ENCODE results near the gene SPTBN1.

The SPTBN1 gene

DNA sequence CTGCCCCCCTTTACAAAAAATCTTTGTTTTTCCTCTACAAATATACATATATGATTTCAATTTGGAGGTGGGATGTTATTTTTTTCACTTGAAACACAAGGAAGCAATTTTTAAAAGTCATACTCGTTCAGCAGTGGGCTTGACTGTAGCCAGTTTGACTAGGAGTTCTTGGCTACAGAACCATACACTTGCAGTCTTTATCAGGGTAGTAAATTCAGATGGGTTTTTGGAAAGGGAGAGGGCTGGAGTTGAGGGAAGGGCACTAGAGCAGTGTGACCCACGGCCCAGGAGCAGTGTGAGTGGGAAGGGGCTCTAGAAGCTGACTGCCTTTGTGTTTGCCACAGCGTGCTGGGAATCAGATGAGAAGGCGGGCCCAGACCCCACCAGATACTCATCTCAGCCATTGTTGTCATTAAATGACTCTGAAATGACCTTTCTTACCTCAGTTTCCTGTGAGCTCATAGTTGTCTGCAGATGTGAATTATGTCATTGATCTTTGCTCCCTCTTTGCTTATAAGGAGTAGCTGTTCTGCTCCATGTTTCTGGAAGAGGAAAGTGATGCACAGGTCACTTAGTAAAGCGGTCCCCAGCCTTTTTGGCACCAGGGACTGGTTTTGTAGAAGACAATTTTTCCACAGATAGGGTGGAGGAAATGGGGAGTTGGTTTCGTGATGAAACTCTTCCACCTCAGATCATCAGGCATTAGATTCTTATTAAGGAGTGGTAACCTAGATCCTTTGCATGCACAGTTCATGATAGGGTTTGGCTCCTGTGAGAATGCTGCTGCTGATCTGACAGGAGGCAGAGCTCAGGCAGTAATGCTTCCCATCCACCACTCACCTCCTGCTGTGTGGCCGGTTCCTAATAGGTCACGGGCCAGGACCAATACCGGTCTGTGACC is 116.8 kb downstream of the SPTBN1 start:
- DNase-seq (ENCODE audit: insufficient read length, low spot score) (no peak), FAIRE-seq (peak; percentile 52)
- no peak for TF ChIP-seq POLR2A (IDR thresholded peaks at IDR 0.05; ENCODE audit: low read depth, low read length)

DNA sequence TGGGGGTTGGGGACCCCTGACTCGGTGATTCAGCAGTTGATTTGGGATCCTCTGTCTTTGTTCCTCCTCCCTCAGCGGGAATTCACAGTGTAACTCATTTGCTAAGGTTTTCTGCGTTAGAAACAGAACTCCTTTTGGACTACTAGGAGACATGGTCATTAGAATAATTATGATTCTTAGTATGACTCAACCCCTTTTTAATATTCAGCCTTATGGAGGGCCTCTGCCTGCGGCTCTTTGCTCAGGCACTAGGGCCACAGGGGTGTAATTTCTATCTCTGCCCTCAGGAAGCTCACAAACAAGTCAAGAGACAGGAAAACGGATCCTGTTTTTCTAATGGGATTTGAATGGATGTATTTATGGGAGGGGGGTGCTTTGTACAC is 117.4 kb downstream of the SPTBN1 start:
- FAIRE-seq, result no peak
- no peak for TF ChIP-seq POLR2A (IDR thresholded peaks at IDR 0.05; ENCODE audit: low read depth, low read length)
- DNase-seq (ENCODE audit: insufficient read length, low spot score), result no peak

DNA sequence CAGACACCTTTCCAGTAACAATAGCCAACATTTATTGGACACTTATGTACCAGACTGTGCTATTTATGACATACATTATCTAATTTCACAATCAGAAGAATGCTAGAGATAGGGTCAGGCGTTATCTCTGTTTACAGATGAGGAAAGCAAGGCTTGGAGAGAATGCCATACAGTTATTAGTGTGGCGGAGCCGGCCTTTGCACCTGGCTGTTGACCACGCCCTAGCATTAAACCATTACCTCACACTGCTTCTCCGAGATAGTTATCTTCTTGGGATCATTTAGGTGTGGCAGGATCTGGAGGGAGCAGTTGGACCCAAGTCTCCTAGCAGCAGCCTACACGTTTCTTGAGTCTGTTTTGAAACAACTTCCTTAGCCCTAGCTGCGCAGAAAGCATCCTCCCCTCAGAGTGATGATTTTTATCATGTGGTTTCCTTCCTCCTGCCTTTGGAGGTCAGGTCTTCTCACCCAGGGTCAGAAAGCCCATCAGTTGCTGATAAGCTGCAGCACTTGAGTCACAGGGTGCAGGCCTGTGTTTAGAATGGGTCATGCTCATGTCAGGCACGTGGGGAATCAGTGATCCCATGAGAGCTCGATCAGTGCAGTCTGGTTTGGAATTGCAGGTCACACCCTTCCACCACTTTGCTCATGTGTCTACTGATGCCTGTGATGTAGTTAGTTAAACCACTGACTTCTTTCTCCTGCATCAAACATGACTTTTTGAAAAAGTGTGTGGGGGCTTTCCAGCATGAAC is 118.2 kb downstream of the SPTBN1 start:
- FAIRE-seq (no peak), DNase-seq (ENCODE audit: insufficient read length, low spot score) (no peak)
- TF ChIP-seq POLR2A (IDR thresholded peaks at IDR 0.05; ENCODE audit: low read depth, low read length), result no peak

DNA sequence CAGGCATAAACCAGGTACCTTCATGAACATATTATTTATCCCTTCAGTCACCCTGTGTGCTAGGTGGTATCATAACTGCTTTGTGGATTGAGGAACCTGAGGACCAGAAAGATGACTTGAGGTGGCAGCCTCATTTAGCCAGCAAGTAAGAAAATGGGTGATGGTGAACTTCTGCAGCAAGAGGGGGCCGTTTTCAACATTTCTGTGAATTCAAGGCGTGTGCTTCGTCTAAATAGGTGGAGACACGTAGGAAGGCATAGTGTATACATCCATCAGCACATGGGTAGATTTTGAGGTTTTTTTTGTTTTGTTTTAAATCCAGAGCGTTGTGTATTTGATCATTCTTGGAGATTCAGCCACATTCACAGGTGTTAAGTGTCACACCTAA is 118.7 kb downstream of the SPTBN1 start:
- TF ChIP-seq POLR2A (IDR thresholded peaks at IDR 0.05; ENCODE audit: low read depth, low read length), result no peak
- DNase-seq (ENCODE audit: insufficient read length, low spot score) (no peak), FAIRE-seq (no peak)

DNA sequence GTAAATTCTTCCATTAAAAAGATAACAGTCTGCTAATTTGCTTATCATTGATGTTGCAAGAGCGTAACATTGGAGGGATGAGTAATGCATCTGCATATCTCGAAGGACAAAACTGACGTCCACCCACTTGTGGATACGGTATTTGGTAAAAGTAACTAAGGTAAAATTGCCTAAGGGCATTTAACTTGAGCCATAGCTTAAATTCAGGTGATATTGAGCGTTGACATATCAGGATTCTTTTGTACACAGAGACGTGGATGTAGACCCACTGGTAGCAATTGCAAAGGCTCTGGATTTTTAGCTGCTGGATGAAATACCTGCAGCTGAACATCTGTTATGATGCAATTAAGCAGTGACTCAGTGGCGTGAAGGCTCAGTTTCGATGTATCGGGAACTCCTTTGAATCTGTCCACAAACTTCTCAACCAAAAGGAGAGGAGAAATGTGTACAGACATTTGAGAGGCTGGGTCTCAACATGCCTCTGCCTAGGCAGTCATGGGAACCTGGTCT is 119.3 kb downstream of the SPTBN1 start:
- FAIRE-seq (no peak), DNase-seq (ENCODE audit: insufficient read length, low spot score) (no peak)
- no peak for TF ChIP-seq POLR2A (IDR thresholded peaks at IDR 0.05; ENCODE audit: low read depth, low read length)

DNA sequence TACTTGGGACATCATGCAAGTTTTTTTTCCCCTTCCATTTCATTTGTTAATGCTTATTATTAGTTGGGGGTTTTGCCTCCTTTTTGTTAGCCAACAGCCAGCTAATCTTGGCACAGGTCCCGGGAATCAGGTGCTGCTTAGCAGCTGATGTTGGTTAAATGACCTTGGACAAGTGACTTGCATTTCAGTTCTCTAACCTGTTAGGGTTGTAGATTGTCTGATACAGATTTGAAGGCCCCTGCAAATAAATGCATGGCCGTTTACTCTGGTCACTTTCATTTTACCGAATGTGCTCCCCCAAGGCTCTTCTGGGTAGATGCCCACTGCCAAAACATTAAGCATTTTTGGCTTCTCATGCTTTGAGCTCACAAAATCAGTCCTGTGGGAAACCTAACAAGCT is 120.9 kb downstream of the SPTBN1 start:
- FAIRE-seq, result no peak
- no peak for DNase-seq (ENCODE audit: insufficient read length, low spot score)
- no peak for TF ChIP-seq POLR2A (IDR thresholded peaks at IDR 0.05; ENCODE audit: low read depth, low read length)

DNA sequence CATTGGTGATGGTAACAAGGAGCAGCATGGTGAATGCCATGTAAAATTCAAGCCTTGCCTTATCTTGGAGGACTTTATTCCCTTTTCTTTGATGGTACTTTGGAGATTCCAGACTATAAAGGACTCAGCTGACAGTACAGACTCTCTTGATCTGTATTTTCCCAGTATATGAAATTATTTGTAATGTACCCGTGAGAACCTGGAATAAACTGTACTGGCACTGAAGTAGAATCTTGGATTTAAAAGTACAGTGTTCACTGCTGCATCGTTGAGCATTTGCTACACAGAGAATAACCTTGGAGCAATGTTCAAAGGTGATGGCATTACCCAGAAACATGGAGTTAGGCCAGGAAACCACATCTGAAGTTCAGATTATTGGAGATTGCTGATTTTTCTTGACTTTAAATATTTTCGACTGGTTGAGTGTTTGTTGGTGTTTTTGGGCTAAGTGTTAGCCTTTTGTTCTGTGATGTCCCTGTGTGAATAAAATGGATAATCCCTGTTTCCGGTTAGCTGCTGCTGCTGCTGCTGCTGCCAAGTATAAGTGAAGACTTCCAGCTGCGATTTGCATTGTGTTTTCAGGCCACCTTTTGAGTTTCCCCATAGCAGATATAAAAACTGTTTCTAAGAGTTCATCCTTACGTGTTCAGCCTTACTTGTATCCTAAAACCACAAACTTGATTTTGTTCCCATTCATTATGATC is 122.0 kb downstream of the SPTBN1 start:
- DNase-seq (ENCODE audit: insufficient read length, low spot score) (no peak), FAIRE-seq (no peak)
- no peak for TF ChIP-seq POLR2A (IDR thresholded peaks at IDR 0.05; ENCODE audit: low read depth, low read length)

DNA sequence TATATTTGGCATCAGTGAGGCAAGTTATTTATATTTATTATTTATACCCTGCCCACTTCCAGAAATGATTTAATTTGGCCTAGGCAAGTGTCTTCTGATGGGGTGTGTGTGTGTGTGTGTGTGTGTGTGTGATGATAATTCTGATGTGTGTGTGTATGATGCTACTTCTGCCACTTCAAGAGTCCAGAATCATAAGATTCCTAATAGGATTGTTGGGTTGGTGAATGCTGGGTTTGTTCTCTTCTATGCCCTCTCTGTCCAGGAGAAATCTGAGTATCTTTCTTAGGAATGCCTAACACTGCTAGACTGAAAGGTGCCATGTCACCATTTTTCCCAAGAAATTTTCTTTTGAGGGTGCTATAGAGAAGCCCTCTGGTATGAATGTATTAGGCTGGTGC is 122.5 kb downstream of the SPTBN1 start:
- no peak for TF ChIP-seq POLR2A (IDR thresholded peaks at IDR 0.05; ENCODE audit: low read depth, low read length)
- no peak for FAIRE-seq

DNA sequence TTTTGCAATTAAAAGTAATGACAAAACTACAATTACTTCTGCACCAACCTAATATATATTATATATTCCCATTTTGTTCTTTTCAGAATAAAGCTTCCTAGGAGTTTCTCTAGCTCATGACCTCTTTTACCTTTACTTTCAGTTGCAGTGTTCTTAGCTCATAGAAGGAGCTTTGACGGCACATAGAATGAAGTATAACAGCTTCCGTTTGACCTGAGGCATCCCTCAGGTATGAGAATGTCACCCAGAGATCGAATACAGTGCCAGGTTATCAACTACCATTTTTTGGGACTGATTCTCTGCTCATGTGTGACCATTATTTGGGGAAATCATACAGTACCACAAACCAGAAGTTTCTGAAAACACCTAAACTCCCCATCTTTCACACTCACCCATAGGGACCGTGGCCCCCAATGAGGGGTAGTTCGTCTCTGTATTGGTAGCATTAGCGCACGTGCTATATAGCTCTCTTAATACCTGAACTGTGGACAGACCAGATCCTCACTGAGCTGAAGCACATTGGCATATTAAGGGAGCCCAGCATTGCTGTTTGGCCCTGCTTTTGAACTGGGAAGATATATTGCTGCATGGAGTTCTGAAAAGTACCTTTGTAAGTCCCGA is 123.0 kb downstream of the SPTBN1 start:
- no peak for TF ChIP-seq POLR2A (IDR thresholded peaks at IDR 0.05; ENCODE audit: low read depth, low read length)
- no peak for FAIRE-seq
- no peak for DNase-seq (ENCODE audit: insufficient read length, low spot score)

More for the DNA sequence above, 122.5 kb downstream of the SPTBN1 start:
- DNase-seq (ENCODE audit: insufficient read length, low spot score), result no peak

DNA sequence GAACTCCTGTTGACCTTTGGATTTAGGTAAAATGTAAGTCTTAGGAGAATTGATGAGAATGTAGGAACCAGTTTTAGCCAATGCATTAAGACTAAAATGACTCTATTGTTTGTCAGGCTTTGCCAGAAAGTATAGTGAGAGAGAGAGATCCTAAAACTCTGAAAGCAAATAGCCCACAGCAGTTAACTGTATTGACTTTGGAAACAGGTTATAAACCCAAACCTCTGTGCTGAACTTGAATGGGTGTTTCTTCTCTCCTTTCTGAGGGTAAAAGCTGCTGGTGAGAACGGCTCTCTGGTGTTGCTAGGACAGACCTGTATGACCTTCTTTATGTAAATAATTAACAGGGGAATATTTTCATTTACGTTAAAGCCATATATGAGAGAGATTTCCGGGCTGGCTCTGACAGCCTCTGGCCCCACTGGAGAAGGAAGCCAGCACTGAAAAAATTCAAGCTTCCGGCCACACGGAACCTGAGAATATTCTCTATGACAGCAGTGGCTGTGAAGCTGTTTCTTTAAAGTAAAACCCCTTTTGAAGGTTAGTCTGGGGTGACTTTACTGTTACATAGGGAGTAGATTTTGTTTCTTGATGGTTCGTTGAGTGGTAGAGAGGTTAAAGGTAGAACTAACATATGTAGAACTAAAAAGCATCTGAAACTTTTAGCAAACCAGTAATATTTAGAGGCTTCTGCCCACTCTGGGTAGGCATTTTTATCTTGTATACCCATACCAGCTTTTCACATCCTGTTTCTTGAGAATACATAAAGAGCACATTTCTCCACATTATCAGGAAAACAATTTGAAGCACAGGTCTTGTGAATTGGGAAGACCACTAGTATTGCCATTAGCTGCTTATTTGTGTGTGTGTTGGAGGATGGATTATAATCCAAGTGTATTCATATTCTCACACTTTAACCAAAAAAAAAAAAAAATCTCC is 123.8 kb downstream of the SPTBN1 start:
- no peak for TF ChIP-seq POLR2A (IDR thresholded peaks at IDR 0.05; ENCODE audit: low read depth, low read length)
- FAIRE-seq, result no peak
- no peak for DNase-seq (ENCODE audit: insufficient read length, low spot score)

DNA sequence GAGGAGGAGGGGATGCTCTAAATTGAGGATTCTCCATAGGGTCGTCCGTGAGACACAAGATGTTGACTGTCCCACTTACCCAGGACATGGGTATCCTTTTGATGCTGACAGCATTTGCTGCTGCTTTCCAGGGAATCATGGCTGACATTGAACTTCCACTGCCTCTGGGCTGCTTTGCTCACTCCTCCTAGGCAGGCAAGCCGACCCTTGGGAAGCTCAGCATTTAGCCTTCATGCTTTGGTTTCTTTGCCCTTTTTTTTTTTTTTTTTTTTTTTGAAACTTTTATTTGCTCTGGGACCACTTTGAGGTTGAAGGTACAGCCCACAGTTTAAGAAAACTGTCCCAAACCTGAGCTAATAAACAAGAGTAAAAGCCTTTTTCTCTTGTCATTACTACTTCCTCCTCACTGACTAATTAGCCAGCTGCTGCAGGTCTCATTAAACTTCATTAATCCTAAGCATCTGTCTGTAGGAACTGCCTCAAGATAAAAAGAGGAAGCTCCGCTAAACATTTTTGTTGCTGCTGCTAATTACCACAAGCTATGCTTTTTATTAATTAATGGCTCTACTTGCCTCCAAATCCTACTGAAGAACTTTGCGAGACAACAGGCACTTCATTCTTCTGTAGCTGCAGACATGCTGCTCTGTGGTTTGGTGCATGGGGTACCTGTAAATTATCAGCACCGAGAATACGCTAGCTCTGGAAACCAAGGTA is 125.4 kb downstream of the SPTBN1 start:
- FAIRE-seq (no peak), DNase-seq (ENCODE audit: insufficient read length, low spot score) (no peak)
- TF ChIP-seq POLR2A (IDR thresholded peaks at IDR 0.05; ENCODE audit: low read depth, low read length), result no peak

DNA sequence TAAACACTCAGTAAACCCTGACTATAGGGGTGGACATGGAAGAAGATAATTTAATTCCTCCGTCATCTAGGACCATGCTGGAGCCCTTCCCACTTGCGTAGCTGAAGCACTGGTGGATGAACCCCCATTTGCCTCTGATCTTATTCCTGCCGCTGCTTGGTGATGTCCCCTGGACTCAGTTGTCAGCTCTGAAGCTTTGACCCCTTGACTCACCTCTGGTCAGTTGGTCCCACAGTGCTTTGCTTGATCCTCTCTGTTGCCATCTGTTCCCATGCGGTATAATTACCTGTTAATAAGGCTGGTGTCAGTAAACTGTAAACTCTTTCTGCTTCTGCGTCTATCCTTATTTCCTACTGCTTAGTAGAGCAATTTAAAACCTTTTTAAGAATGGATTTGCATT is 126.9 kb downstream of the SPTBN1 start:
- DNase-seq (ENCODE audit: insufficient read length, low spot score) (no peak), FAIRE-seq (no peak)
- TF ChIP-seq POLR2A (IDR thresholded peaks at IDR 0.05; ENCODE audit: low read depth, low read length), result no peak

Data from H54 (cell line).